ENCODE data around the gene CYB5A. TPM values are rescaled to one million over a fixed set of nuclear protein-coding genes. Genes with fewer than 3 reads are reported as not detected.

Gene CYB5A
- total RNA-seq, result 100 to 1,000 TPM; 347 to 508 TPM
- polyA plus RNA-seq (ENCODE audit: insufficient read length in 6 of 6), result 100 to 1,000 TPM; 238 to 274 (median 253) TPM
- long read RNA-seq, donor 1, transcript CYB5A-202 (5 exons, 3,283 nt), result major isoform, 347 of 451 reads
- long read RNA-seq, donor 1, transcript CYB5A-206 (3 exons, 1,173 nt), result minor isoform, 5 of 451 reads
- long read RNA-seq, donor 1, partial matches to known transcripts, result 39 of 451 reads
- long read RNA-seq, donor 1, other reads (novel, unspliced or antisense), result 57 of 451 reads
- long read RNA-seq, donor 2, transcript CYB5A-202 (5 exons, 3,283 nt), result major isoform, 186 of 221 reads
- long read RNA-seq, donor 2, partial matches to known transcripts, result 20 of 221 reads
- long read RNA-seq, donor 2, other reads (novel, unspliced or antisense), result 12 of 221 reads
- long read RNA-seq, donor 3, transcript CYB5A-202 (5 exons, 3,283 nt), result major isoform, 220 of 258 reads
- long read RNA-seq, donor 3, partial matches to known transcripts, result 0 of 258 reads
- long read RNA-seq, donor 3, other reads (novel, unspliced or antisense), result 38 of 258 reads
- long read RNA-seq, donor 4, transcript CYB5A-202 (5 exons, 3,283 nt), result major isoform, 437 of 496 reads
- long read RNA-seq, donor 4, partial matches to known transcripts, result 7 of 496 reads
- long read RNA-seq, donor 4, other reads (novel, unspliced or antisense), result 48 of 496 reads
- long read RNA-seq, donor 5, transcript CYB5A-202 (5 exons, 3,283 nt), result major isoform, 239 of 301 reads
- long read RNA-seq, donor 5, partial matches to known transcripts, result 22 of 301 reads
- long read RNA-seq, donor 5, other reads (novel, unspliced or antisense), result 36 of 301 reads
- long read RNA-seq, donor 6, transcript CYB5A-202 (5 exons, 3,283 nt), result major isoform, 282 of 333 reads
- long read RNA-seq, donor 6, partial matches to known transcripts, result 16 of 333 reads
- long read RNA-seq, donor 6, other reads (novel, unspliced or antisense), result 30 of 333 reads
- long read RNA-seq, donor 7, full-length matches to known transcripts, result 204 of 252 reads
- long read RNA-seq, donor 7, partial matches to known transcripts, result 13 of 252 reads
- long read RNA-seq, donor 7, other reads (novel, unspliced or antisense), result 35 of 252 reads
- long read RNA-seq, donor 8, transcript CYB5A-206 (3 exons, 1,173 nt), result minor isoform, 8 of 291 reads
- long read RNA-seq, donor 8, transcript CYB5A-202 (5 exons, 3,283 nt), result major isoform, 203 of 291 reads
- long read RNA-seq, donor 8, partial matches to known transcripts, result 37 of 291 reads
- long read RNA-seq, donor 8, other reads (novel, unspliced or antisense), result 40 of 291 reads
- long read RNA-seq, donor 9, result 0 reads
- long read RNA-seq, donor 10, transcript CYB5A-202 (5 exons, 3,283 nt), result major isoform, 252 of 284 reads
- long read RNA-seq, donor 10, partial matches to known transcripts, result 0 of 284 reads
- long read RNA-seq, donor 10, other reads (novel, unspliced or antisense), result 31 of 284 reads
- long read RNA-seq, donor 11, result 0 reads
- long read RNA-seq, donor 12, transcript CYB5A-202 (5 exons, 3,283 nt), result major isoform, 252 of 293 reads
- long read RNA-seq, donor 12, partial matches to known transcripts, result 11 of 293 reads
- long read RNA-seq, donor 12, other reads (novel, unspliced or antisense), result 25 of 293 reads

DNA sequence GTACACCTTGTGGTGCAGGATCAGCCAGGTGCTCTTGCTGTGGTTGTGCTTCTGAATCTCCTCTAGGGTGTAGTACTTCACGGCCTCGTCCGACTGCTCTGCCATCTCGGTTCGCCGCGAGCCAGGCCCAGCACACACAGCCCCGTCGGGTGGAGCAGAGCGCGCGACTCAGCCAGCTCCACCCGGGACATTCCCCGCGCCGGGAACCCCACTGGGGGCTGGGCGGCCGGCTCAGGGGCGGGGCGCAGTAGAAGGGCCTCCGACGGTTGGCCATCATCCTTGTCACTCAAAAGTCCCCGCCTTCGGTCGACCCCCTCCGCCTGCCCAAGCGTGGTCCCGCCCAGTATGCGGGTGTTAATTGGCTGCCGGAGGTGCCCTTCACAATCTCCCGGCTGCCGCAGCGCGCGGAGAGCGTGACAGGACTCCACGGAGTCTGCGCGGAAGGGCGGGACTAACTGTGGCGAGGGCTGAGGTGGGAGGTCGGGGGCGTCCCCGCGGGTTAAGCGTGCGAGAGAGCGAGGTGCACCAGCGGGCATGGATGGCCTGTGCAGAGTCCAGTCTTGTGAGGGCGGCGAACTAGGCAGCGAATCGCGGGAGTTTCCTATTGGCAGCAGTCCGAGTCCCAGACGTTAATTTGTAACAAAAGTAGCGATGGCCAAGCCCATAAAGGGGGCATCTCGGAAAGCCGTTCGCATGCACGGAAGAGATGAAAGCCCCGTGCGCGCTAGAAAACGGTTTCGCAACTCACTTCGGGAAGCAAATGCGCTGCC, at the start of gene CYB5A:
CYB5A (minus strand) TSS at position 193 of the 770 bp plus-strand sequence; CDS start at position 105, 88 bp downstream.
- Histone ChIP-seq H3K9me3 (no peaks in the 10 kb centered on the region), H3K27me3 (peaks cover 0 to 7% of the 10 kb centered on the region in 2 donors), H3K4me3 (peak within 1 kb of the TSS; percentile 82 to 89), H3K27ac (peak within 1 kb of the TSS; percentile 78 to 80), H3K36me3 (no peaks in the 10 kb centered on the region), H3K4me1 (peaks cover 0 to 49% of the 10 kb centered on the region in 2 donors)
- DNase-seq, result peak; percentile 97 to 99 (median 98)
- ATAC-seq, result peak; percentile 94
- intact Hi-C loops (cut with DNase I), result no loop called here
- TF ChIP-seq, protein P1, sequence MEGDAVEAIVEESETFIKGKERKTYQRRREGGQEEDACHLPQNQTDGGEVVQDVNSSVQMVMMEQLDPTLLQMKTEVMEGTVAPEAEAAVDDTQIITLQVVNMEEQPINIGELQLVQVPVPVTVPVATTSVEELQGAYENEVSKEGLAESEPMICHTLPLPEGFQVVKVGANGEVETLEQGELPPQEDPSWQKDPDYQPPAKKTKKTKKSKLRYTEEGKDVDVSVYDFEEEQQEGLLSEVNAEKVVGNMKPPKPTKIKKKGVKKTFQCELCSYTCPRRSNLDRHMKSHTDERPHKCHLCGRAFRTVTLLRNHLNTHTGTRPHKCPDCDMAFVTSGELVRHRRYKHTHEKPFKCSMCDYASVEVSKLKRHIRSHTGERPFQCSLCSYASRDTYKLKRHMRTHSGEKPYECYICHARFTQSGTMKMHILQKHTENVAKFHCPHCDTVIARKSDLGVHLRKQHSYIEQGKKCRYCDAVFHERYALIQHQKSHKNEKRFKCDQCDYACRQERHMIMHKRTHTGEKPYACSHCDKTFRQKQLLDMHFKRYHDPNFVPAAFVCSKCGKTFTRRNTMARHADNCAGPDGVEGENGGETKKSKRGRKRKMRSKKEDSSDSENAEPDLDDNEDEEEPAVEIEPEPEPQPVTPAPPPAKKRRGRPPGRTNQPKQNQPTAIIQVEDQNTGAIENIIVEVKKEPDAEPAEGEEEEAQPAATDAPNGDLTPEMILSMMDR (IDR thresholded peaks at IDR 0.05), result no peak

- no peak overlapping the region for H3K4me3 ChIP-seq
- no peaks in the 10 kb centered on the region for H3K27me3 ChIP-seq
- no peak overlapping the region for H3K27ac ChIP-seq
- intact Hi-C loops (cut with DNase I), result loop anchor here in 1 of 2 donors (10.0 kb wide), 1 partner anchor 93 kb away; no protein-coding TSS in a partner anchor
- no peak for DNase-seq
- peak; percentile 86 for ATAC-seq
- H3K4me1 ChIP-seq, result no peaks in the 10 kb centered on the region
- no peaks in the 10 kb centered on the region for H3K36me3 ChIP-seq
- TF ChIP-seq, protein P1 (IDR thresholded peaks at IDR 0.05), result no peak
- H3K9me3 ChIP-seq, result no peaks in the 10 kb centered on the region
Observed at GRCh38 chr18:74337912-74338309, 46.1 kb upstream of the CYB5A start.

- peak; percentile 52 for ATAC-seq
- no peak overlapping the region for H3K27ac ChIP-seq
Observed at GRCh38 chr18:74337155-74337911, 45.6 kb upstream of the CYB5A start.

More at GRCh38 chr18:74337155-74337911, 45.6 kb upstream of the CYB5A start:
- Histone ChIP-seq H3K4me1 (no peaks in the 10 kb centered on the region), H3K9me3 (no peaks in the 10 kb centered on the region), H3K27me3 (no peaks in the 10 kb centered on the region), H3K36me3 (no peaks in the 10 kb centered on the region), H3K4me3 (no peak overlapping the region)
- TF ChIP-seq, protein P1 (IDR thresholded peaks at IDR 0.05), result no peak
- intact Hi-C loops (cut with DNase I), result loop anchor here in 1 of 2 donors (10.0 kb wide), 1 partner anchor 93 kb away; no protein-coding TSS in a partner anchor
- no peak for DNase-seq

Measured in left lung (tissue), 14 donors.